Right ventricle myocardium superior (tissue), 1 donor: ENCODE results near the gene CACNA1E. TPM values are rescaled to one million over a fixed set of nuclear protein-coding genes. Genes with fewer than 3 reads are reported as not detected.

ENCODE experiments used
- ATAC-seq: fragments of 200-7000 bp; cut with Tn5 transposase; one replicate; pipeline ENCODE4 v1.9.1; 2020; ENCODE audit warnings: mild to moderate bottlenecking; ENCODE audit not compliant: poor library complexity
- DNase-seq: peaks from one replicate; pipeline ENCODE4 v3.0.0-alpha.2; 2020
- intact Hi-C: fragments of 100-400 bp; cut with DNase I; formaldehyde crosslinking; loops from one replicate; pipeline ENCODE4 v1.11.2; 2022
- total RNA-seq: library from RNA; stranded (reverse); fragmentation: NEBNext Ultra II Directional; extraction: Animal tissue kit (Norgen Biotek cat#: 25700); gene quantifications from one replicate; pipeline ENCODE4 v1.2.1, GENCODE V29; 2021
- donor health status: DM: no; HTN: yes; CAD: no; lungs with severe emphysema.

The CACNA1E gene
- total RNA-seq, 1 donor from 2014 or later: 4.7 TPM

- ATAC-seq (no peak), DNase-seq (no peak)
- intact Hi-C loops: no loop called here
These were observed 121.3 kb downstream of the CACNA1E start for GRCh38 chr1:181604482-181605249.

DNA sequence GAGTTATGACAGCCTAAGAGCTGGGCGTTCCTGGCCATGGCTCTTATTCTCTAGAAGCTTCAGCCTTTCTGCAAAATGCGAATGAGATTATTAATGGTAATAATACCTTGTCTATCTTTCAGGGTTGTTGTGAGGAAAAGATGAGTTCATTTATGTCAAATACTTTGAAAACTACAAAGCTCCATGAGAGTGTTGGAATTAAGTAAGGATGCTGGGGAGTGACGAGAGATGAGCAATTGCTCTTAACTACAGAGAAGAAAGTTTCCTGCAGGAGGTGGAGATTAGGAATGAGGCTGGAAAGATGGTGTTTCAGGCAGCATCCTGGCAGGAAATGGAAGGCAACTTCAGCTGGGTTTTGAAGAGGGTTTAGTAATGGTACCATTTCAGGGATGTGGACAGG, 124.2 kb downstream of the CACNA1E start:
- DNase-seq (no peak), ATAC-seq (no peak)
- intact Hi-C loops: no loop called here

GRCh38 chr1:181608386-181608785, 125.1 kb downstream of the CACNA1E start:
- ATAC-seq: no peak
- intact Hi-C loops: no loop called here
- DNase-seq: no peak

GRCh38 chr1:181608948-181609347, 125.6 kb downstream of the CACNA1E start:
- DNase-seq (no peak), ATAC-seq (no peak)
- intact Hi-C loops: no loop called here

GRCh38 chr1:181612100-181612499, 128.8 kb downstream of the CACNA1E start:
- no peak for DNase-seq
- no peak for ATAC-seq
- intact Hi-C loops: no loop called here

GRCh38 chr1:181618559-181618958, 135.2 kb downstream of the CACNA1E start:
- no peak for ATAC-seq
- intact Hi-C loops: no loop called here

DNA sequence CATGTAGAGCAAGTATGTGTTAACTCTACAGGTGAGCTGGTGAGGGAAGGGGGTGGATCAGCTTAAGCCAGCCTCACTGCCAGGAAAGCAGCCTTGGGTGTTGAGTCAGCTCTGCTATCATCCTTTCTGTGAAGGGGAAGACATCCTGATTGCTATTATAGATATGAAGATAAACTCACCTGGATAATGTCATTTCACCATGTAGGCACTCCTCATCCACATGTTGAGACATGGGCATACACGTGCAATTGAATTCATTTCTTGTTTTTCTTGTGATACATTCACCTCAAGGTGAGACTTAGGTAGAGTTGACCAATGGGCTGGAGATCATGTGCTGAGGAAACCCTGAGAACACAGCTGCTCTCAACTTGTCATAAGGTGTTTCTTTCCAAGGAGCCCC, 136.9 kb downstream of the CACNA1E start:
- no peak for DNase-seq
- intact Hi-C loops: no loop called here
- ATAC-seq: no peak

More at GRCh38 chr1:181618559-181618958, 135.2 kb downstream of the CACNA1E start:
- no peak for DNase-seq

DNA sequence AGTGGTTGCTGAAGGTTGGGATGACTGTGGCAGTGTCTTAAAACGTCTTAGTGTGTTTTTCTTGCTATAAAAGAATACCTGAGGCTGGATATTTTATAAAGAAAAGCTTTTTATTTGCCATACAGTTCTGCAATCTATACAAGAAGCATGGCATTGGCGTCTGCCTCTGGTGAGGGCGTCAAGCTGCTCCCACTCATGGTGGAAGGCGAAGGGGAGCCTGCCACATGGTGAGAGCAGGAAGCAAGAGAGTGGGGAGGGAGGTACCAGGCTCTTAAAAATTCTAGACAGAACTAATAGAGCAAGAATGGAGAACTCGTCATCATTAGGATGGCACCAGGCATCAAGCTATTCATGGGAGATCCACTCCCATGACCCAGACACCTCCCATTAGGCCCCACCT, 140.5 kb downstream of the CACNA1E start:
- no peak for ATAC-seq
- intact Hi-C loops: no loop called here
- DNase-seq: no peak

GRCh38 chr1:181626279-181626938, 143.1 kb downstream of the CACNA1E start:
- DNase-seq (no peak), ATAC-seq (no peak)
- intact Hi-C loops: no loop called here

DNA sequence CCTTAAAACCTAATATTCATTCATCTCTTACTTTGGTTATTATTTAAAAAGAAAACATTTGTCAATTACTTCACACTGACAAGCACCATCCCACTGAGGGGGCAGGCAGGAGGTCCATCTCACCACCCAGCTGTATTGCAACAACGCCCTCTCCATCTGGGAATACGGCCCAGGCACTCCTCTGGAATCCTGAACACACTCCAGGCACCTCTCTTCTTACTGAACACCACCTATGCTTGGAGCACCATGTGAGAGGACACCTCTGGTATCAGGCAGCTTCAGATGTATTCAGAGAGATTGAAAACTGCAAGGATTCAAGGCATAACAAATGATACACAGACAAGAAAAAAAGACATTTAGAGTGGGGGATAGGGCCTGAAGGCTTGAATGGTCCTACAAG, 147.1 kb downstream of the CACNA1E start:
- no peak for ATAC-seq
- intact Hi-C loops: no loop called here
- no peak for DNase-seq

DNA sequence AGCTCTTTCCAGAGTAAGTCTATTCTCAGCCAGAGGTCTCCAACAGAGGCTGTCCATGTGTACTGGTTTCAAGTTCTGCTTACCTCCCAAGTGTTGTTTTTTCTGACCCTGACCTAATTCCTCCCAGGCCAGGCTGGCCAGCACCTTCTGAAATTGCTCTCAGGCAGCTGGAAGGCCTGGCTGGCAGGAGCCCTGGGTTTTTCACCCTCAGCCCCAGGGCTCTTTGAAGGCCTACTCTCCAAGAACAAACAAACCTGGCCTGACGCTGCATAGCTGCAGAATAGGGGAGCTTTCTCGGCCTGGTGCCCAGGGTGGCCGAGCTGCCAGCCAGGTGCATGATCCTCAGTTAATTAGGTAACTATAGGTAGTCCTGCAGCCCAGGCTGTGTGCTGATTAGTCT, 147.5 kb downstream of the CACNA1E start:
- ATAC-seq (no peak), DNase-seq (no peak)
- intact Hi-C loops: no loop called here

GRCh38 chr1:181632492-181632891, 149.2 kb downstream of the CACNA1E start:
- DNase-seq (no peak), ATAC-seq (no peak)
- intact Hi-C loops: no loop called here

DNA sequence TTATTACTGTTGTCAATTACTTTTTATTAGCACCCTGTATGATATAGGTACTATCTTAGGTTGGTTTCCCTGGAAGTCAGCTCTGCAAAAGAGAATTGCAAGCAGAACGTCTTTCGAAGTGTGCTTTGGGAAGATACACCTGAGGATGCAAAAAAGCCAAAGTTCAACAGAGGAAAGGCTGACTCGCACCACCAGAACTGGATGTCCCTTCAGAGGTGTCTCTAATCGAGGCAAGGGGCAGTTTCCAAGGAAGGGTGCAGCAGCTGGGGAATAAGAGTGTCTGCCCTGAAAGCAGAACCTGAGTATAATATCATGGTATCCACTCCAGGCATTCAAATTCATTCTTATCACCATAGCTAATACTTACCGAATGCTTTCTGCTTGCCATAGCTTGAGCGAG, 149.6 kb downstream of the CACNA1E start:
- ATAC-seq (no peak), DNase-seq (no peak)
- intact Hi-C loops: no loop called here

GRCh38 chr1:181635110-181635509, 151.8 kb downstream of the CACNA1E start:
- intact Hi-C loops: no loop called here
- DNase-seq (no peak), ATAC-seq (no peak)

- no peak for DNase-seq
- intact Hi-C loops: no loop called here
- ATAC-seq: no peak
These were observed 154.7 kb downstream of the CACNA1E start for GRCh38 chr1:181637998-181638397.

GRCh38 chr1:181640956-181641355, 157.6 kb downstream of the CACNA1E start:
- ATAC-seq: no peak
- intact Hi-C loops: no loop called here
- DNase-seq: no peak

DNA sequence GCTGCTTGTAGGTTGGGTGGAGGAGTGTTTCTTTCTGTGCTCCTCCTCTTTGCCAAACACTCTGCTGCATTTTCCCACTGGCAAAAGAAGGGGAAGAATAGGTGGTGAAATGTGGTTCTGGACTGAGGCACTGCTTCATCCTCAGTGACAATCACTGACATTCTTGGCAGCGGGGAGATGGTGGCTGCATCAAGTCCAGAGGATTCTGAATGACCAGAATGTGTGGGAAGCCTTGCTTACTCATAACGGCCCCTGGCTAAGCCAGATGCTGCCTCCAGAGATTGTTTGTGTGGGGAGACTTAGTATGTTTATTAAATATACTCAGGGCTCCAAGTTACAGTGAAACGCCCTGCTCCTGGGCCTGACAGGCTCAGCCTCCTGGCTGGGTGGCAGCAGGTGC, 160.3 kb downstream of the CACNA1E start:
- DNase-seq (no peak), ATAC-seq (no peak)
- intact Hi-C loops: no loop called here

- ATAC-seq (no peak), DNase-seq (no peak)
- intact Hi-C loops: no loop called here
These were observed 161.9 kb downstream of the CACNA1E start for GRCh38 chr1:181645171-181645570.

DNA sequence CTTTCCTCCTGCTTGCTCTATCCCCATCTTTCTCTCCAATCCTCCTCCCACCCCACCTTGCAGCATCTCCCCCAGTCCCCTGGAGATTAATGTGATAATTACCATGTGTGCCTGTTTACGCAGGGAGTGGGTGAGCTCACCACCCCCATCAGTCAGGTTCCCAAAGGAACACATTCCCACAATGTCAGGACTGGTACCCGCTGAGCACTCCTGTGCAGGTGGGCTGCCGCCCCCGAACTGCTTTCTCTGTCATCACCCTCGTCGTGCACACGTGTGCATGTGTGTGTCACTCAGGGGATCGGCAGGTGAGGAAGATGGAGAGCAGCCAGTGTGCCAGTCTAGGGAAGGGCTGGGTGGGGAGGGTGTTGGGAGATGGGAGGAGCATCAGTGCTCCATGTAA, 163.4 kb downstream of the CACNA1E start:
- DNase-seq (no peak), ATAC-seq (no peak)
- intact Hi-C loops: no loop called here

DNA sequence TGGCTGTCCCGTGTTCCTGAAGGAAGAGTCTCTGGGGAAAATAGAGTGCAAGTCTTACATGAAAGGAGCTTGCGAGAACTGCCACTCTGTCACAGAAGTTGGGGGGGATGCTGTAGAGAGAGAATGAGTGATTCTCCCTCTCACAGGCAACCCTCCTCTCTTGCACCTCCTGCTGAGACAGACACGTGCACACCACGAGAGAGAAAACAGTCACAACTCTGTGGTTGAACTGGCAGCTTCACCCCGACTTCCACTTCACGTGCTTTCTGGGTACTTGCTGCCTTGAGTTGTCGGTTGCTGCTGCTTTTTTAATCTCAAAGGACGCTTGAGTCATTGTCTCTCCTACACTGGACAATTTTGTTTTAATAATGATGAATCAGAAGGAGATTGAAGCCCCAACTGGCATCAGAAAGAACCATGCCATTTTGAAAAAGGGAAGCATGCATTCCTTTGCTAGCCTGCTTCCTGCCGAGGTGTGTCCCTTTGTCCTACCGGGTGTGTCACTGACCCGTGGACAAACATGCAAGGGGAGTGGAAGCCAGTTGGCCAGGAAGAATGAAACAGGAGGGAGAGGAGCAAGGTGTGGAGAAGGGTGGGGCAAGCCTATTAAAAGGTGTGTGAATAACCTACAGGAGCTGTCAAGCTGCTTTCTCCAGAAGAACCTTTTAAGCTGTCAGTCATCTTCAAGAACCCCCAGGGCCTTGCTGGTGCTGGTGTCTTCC, 164.2 kb downstream of the CACNA1E start:
- intact Hi-C loops: no loop called here
- no peak for ATAC-seq
- DNase-seq: no peak
